ENCODE data around the gene SKI.

Gene SKI

DNA sequence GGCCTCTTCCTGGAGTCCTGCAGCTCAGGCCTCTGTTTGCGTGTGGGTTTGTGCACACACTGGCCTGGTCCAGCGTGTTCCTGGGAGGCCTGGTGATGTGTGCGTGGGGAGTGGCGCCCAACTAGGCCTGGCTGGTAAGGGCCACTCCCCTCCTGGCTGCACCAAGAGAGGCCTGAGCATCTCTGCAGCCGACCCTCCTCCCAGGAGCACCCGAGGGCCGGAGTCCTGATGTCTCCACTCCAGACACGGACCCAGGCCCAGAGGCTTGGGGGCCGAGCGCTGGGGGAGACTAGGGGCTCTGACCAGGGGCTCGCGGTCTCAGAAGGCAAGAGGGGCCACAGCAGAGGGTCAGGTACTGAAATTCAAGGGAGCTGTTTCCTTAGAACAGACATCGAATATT lies 130.0 kb downstream of the SKI start:
- DNase-seq, result no peak

DNA sequence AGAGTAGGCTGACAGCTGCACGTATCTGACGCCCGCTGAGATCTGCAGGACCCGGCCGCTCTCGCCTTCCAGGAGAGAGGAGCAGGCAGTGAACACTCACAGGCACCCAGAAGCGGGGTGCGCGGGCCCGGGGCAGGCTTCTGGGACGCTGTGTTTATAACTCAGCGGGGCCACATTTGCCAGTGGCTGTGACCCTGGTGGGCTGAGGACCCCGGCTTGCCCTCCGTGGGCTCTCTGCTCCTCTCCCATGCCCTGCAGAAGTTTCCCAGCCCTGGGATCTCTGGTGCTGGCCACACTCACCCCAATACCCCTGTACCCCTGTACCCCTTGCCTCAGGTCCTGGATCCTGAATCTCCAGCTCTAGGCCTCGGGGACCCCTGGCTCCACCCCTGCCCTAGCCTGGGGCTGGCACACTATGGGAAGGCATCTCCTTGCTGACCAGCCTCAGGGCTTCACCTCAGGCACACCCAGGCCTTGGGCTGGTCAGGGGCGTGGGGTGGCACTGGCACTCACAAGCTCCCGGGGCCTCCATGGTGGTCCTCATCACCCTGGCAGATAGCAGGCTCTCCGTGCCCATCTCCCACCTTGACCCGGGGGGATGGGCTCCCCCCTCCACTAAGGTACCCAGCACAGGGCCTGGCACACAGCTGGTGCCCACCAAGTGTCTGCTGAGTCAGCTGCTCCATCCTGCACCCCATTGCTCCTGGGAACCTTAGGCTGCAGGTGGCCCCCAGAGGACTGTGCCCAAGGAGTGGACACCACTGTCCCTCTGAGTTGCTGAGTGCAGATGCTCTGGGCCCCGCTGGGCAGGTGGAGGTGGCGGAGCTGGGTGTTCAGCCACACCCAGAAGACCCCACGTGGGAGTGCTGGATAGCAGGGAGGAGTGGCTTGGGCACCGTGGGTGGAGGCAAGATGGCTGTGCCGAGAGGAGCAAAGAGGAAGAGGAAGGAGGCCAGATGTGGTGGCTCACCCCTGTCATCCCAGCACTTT lies 130.8 kb downstream of the SKI start:
- DNase-seq, result no peak
